WTC11 (cell line): ENCODE data around the gene ZBTB21. TPM values are rescaled to one million over a fixed set of nuclear protein-coding genes. Genes with fewer than 3 reads are reported as not detected.

ENCODE experiments used
- ELF4 ChIP-seq: sonication (generic); formaldehyde crosslinking; IDR thresholded peaks from 2 replicates; pipeline ENCODE4 v1.8.1; 2022; ENCODE audit warnings: low read depth, mild to moderate bottlenecking, moderate library complexity, missing genetic modification reagents
- ESRRA ChIP-seq: sonication (generic); formaldehyde crosslinking; IDR thresholded peaks from 2 replicates; pipeline ENCODE4 v1.8.1; 2022; ENCODE audit warnings: mild to moderate bottlenecking, missing genetic modification reagents, borderline replicate concordance
- FOXK1 ChIP-seq: sonication (generic); formaldehyde crosslinking; IDR thresholded peaks from 2 replicates; pipeline ENCODE4 v1.8.0; 2022; ENCODE audit warnings: mild to moderate bottlenecking, moderate library complexity, missing genetic modification reagents
- GTF2I ChIP-seq: fragments of 250-450 bp; sonication (Bioruptor Pico); conservative IDR thresholded peaks from 2 replicates; pipeline ENCODE4 v1.4.0; 2021; ENCODE audit warnings: mild to moderate bottlenecking
- HMGA2 ChIP-seq: fragments of 250-450 bp; sonication (Bioruptor Pico); IDR thresholded peaks from 2 replicates; pipeline ENCODE4 v1.4.0; 2021; ENCODE audit warnings: mild to moderate bottlenecking, moderate library complexity
- NR1H2 ChIP-seq: sonication (generic); formaldehyde crosslinking; IDR thresholded peaks from 2 replicates; pipeline ENCODE4 v1.9.0; 2021; ENCODE audit warnings: mild to moderate bottlenecking, moderate library complexity, missing genetic modification reagents
- RELA ChIP-seq: sonication (generic); formaldehyde crosslinking; IDR thresholded peaks from 2 replicates; pipeline ENCODE4 v1.8.1; 2022; ENCODE audit warnings: missing genetic modification reagents, mild to moderate bottlenecking, borderline replicate concordance
- RORB ChIP-seq: fragments of 250-450 bp; sonication (Bioruptor Pico); IDR thresholded peaks from 2 replicates; pipeline ENCODE4 v1.9.0; 2021; ENCODE audit warnings: mild to moderate bottlenecking
- SMAD3 ChIP-seq: sonication (generic); formaldehyde crosslinking; IDR thresholded peaks from 2 replicates; pipeline ENCODE4 v1.8.0; 2022; ENCODE audit warnings: missing genetic modification reagents, mild to moderate bottlenecking, borderline replicate concordance
- ZNF121 ChIP-seq: sonication (generic); formaldehyde crosslinking; IDR thresholded peaks from 2 replicates; pipeline ENCODE4 v1.8.0; 2023; ENCODE audit warnings: missing genetic modification reagents
- ZNF138 ChIP-seq: sonication (generic); formaldehyde crosslinking; conservative IDR thresholded peaks from 2 replicates; pipeline ENCODE4 v1.8.1; 2022; ENCODE audit warnings: mild to moderate bottlenecking, moderate library complexity, missing genetic modification reagents
- ZNF317 ChIP-seq: sonication (generic); formaldehyde crosslinking; IDR thresholded peaks from 2 replicates; pipeline ENCODE4 v1.8.1; 2023; ENCODE audit warnings: low read depth, mild to moderate bottlenecking, moderate library complexity, missing genetic modification reagents, borderline replicate concordance
- total RNA-seq: library from RNA; stranded (reverse); gene quantifications from 3 replicates; pipeline ENCODE4 v1.2.3, GENCODE V29; 2021
- TF ChIP-seq, protein P1 (sequence below): fragments of 250-450 bp; sonication (Bioruptor Pico); IDR thresholded peaks from 2 replicates; pipeline ENCODE4 v1.9.0; 2021; ENCODE audit warnings: moderate library complexity, mild to moderate bottlenecking, inconsistent platforms, borderline replicate concordance
- TF ChIP-seq, protein P2 (sequence below): sonication (generic); formaldehyde crosslinking; IDR thresholded peaks from 2 replicates; pipeline ENCODE4 v1.8.1; 2022; ENCODE audit warnings: low read depth, mild to moderate bottlenecking, moderate library complexity, missing genetic modification reagents, borderline replicate concordance
- TF ChIP-seq, protein P3 (sequence below): fragments of 200-600 bp; IDR thresholded peaks from 2 replicates; pipeline ENCODE4 v1.8.0; 2022; ENCODE audit warnings: antibody characterized with exemption
- TF ChIP-seq, protein P4 (sequence below): sonication (generic); formaldehyde crosslinking; conservative IDR thresholded peaks from 2 replicates; pipeline ENCODE4 v1.8.1; 2023; ENCODE audit warnings: mild to moderate bottlenecking, low read depth, missing genetic modification reagents, moderate library complexity
- TF ChIP-seq, protein P5 (sequence below): sonication (generic); formaldehyde crosslinking; conservative IDR thresholded peaks from 2 replicates; pipeline ENCODE4 v1.8.1; 2022; ENCODE audit warnings: mild to moderate bottlenecking, missing genetic modification reagents
- TF ChIP-seq, protein P6 (sequence below): fragments of 250-450 bp; sonication (Bioruptor Pico); IDR thresholded peaks from 2 replicates; pipeline ENCODE4 v1.8.0; 2021; ENCODE audit warnings: mild to moderate bottlenecking
- TF ChIP-seq, protein P7 (sequence below): sonication (generic); formaldehyde crosslinking; IDR thresholded peaks from 2 replicates; pipeline ENCODE4 v1.8.1; 2023; ENCODE audit warnings: mild to moderate bottlenecking, moderate library complexity, missing genetic modification reagents
- TF ChIP-seq, protein P8 (sequence below): fragments of 250-450 bp; sonication (Bioruptor Pico); conservative IDR thresholded peaks from 2 replicates; pipeline ENCODE4 v1.9.0; 2021; ENCODE audit warnings: mild to moderate bottlenecking
- TF ChIP-seq, protein P9 (sequence below): sonication (generic); formaldehyde crosslinking; IDR thresholded peaks from 2 replicates; pipeline ENCODE4 v1.8.0; 2023; ENCODE audit warnings: missing genetic modification reagents, mild to moderate bottlenecking, borderline replicate concordance

The ZBTB21 gene
- total RNA-seq, 1 experiment from 2014 or later, result 13.8 TPM

DNA sequence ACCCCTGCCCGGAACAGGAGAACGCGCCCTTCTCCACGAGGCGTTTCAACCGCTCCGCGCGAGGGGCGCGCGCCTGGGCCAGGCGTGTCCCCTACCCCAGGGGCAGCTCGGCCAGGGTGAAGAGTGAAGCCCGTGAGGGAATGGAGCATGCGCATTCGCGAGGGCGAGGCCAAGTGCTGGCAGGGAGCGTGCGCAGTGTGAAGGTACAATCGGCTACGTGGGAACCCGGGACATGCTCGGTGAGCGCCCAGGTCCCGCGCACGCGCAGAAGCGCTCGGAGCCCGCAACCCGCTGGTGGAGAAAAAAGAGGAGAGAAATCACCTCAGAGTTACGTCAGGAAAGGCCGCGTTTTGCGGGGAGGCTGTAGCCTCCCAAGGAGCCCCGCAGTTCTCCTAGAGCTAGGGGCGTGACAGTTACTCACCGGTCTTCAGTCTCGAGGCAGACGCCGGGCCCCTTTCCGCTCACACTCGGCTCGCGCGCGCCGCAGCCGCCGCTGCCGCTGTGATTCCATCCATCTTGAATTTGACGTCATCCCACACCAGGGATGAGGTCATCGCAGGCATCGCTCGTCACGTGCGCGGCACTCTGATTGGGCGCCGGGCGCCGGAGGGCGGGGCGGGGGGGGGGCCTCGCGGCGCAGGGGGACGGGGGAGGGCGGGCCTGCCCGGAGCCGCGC, at the start of gene ZBTB21 (continued):
- TF ChIP-seq, protein P1, sequence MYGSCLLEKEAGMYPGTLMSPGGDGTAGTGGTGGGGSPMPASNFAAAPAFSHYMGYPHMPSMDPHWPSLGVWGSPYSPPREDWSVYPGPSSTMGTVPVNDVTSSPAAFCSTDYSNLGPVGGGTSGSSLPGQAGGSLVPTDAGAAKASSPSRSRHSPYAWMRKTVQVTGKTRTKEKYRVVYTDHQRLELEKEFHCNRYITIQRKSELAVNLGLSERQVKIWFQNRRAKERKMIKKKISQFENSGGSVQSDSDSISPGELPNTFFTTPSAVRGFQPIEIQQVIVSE (CRISPR knock-in tag), result no peak
- TF ChIP-seq ZNF138 (CRISPR knock-in tag) (no peak), ZNF121 (CRISPR knock-in tag) (no peak), NR1H2 (CRISPR knock-in tag) (no peak), GTF2I (CRISPR knock-in tag) (no peak), ZNF317 (no peak), RELA (no peak), ELF4 (CRISPR knock-in tag) (no peak), FOXK1 (CRISPR knock-in tag) (peak; percentile 13; the same call in 1 of the 2 replicates), HMGA2 (CRISPR knock-in tag) (0 out of 2 replicates have a peak, but pooled peaks have one; percentile 22), ESRRA (no peak), SMAD3 (CRISPR knock-in tag) (no peak), RORB (CRISPR knock-in tag) (no peak)
- TF ChIP-seq, protein P2, sequence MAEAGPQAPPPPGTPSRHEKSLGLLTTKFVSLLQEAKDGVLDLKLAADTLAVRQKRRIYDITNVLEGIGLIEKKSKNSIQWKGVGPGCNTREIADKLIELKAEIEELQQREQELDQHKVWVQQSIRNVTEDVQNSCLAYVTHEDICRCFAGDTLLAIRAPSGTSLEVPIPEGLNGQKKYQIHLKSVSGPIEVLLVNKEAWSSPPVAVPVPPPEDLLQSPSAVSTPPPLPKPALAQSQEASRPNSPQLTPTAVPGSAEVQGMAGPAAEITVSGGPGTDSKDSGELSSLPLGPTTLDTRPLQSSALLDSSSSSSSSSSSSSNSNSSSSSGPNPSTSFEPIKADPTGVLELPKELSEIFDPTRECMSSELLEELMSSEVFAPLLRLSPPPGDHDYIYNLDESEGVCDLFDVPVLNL (CRISPR knock-in tag), result no peak
- TF ChIP-seq, protein P3, sequence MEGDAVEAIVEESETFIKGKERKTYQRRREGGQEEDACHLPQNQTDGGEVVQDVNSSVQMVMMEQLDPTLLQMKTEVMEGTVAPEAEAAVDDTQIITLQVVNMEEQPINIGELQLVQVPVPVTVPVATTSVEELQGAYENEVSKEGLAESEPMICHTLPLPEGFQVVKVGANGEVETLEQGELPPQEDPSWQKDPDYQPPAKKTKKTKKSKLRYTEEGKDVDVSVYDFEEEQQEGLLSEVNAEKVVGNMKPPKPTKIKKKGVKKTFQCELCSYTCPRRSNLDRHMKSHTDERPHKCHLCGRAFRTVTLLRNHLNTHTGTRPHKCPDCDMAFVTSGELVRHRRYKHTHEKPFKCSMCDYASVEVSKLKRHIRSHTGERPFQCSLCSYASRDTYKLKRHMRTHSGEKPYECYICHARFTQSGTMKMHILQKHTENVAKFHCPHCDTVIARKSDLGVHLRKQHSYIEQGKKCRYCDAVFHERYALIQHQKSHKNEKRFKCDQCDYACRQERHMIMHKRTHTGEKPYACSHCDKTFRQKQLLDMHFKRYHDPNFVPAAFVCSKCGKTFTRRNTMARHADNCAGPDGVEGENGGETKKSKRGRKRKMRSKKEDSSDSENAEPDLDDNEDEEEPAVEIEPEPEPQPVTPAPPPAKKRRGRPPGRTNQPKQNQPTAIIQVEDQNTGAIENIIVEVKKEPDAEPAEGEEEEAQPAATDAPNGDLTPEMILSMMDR, result no peak
- TF ChIP-seq, protein P4, sequence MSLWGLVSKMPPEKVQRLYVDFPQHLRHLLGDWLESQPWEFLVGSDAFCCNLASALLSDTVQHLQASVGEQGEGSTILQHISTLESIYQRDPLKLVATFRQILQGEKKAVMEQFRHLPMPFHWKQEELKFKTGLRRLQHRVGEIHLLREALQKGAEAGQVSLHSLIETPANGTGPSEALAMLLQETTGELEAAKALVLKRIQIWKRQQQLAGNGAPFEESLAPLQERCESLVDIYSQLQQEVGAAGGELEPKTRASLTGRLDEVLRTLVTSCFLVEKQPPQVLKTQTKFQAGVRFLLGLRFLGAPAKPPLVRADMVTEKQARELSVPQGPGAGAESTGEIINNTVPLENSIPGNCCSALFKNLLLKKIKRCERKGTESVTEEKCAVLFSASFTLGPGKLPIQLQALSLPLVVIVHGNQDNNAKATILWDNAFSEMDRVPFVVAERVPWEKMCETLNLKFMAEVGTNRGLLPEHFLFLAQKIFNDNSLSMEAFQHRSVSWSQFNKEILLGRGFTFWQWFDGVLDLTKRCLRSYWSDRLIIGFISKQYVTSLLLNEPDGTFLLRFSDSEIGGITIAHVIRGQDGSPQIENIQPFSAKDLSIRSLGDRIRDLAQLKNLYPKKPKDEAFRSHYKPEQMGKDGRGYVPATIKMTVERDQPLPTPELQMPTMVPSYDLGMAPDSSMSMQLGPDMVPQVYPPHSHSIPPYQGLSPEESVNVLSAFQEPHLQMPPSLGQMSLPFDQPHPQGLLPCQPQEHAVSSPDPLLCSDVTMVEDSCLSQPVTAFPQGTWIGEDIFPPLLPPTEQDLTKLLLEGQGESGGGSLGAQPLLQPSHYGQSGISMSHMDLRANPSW (CRISPR knock-in tag), result no peak
- TF ChIP-seq, protein P5, sequence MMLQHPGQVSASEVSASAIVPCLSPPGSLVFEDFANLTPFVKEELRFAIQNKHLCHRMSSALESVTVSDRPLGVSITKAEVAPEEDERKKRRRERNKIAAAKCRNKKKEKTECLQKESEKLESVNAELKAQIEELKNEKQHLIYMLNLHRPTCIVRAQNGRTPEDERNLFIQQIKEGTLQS (CRISPR knock-in tag), result no peak
- TF ChIP-seq, protein P6, sequence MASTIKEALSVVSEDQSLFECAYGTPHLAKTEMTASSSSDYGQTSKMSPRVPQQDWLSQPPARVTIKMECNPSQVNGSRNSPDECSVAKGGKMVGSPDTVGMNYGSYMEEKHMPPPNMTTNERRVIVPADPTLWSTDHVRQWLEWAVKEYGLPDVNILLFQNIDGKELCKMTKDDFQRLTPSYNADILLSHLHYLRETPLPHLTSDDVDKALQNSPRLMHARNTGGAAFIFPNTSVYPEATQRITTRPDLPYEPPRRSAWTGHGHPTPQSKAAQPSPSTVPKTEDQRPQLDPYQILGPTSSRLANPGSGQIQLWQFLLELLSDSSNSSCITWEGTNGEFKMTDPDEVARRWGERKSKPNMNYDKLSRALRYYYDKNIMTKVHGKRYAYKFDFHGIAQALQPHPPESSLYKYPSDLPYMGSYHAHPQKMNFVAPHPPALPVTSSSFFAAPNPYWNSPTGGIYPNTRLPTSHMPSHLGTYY (CRISPR knock-in tag), result no peak
- TF ChIP-seq, protein P7, sequence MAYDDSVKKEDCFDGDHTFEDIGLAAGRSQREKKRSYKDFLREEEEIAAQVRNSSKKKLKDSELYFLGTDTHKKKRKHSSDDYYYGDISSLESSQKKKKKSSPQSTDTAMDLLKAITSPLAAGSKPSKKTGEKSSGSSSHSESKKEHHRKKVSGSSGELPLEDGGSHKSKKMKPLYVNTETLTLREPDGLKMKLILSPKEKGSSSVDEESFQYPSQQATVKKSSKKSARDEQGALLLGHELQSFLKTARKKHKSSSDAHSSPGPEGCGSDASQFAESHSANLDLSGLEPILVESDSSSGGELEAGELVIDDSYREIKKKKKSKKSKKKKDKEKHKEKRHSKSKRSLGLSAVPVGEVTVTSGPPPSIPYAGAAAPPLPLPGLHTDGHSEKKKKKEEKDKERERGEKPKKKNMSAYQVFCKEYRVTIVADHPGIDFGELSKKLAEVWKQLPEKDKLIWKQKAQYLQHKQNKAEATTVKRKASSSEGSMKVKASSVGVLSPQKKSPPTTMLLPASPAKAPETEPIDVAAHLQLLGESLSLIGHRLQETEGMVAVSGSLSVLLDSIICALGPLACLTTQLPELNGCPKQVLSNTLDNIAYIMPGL (CRISPR knock-in tag), result no peak; the same call in 1 of the 2 replicates
- TF ChIP-seq, protein P8, sequence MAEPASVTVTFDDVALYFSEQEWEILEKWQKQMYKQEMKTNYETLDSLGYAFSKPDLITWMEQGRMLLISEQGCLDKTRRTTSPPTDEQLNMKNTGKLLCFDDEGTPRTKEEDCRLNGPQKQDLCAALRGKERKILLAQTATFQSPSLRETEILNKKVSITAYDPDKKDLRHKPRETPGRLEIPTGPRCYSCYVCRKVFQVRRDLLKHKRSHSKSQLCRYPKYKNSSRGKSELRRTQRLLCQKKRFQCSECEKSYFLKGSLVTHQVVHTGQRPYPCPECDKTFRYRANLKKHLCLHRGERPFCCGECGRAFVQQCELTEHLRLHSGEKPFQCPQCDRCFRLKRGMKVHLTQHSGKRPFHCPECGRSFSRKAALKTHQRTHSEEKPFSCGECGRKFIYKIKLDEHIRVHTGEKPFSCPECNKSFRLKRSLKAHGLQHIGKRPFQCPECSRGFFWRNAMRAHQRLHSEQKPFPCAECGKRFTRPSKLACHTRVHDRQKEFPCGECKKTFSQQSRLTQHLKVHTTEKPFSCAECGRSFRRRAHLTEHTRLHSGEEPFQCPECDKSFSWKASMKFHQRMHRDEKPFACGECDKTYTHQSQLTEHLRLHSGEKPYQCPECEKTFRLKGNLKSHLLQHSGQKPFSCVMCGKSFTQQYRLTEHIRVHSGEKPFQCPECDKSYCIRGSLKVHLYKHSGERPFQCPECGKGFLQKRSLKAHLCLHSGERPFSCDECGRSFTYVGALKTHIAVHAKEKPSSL (CRISPR knock-in tag), result no peak
- TF ChIP-seq, protein P9, sequence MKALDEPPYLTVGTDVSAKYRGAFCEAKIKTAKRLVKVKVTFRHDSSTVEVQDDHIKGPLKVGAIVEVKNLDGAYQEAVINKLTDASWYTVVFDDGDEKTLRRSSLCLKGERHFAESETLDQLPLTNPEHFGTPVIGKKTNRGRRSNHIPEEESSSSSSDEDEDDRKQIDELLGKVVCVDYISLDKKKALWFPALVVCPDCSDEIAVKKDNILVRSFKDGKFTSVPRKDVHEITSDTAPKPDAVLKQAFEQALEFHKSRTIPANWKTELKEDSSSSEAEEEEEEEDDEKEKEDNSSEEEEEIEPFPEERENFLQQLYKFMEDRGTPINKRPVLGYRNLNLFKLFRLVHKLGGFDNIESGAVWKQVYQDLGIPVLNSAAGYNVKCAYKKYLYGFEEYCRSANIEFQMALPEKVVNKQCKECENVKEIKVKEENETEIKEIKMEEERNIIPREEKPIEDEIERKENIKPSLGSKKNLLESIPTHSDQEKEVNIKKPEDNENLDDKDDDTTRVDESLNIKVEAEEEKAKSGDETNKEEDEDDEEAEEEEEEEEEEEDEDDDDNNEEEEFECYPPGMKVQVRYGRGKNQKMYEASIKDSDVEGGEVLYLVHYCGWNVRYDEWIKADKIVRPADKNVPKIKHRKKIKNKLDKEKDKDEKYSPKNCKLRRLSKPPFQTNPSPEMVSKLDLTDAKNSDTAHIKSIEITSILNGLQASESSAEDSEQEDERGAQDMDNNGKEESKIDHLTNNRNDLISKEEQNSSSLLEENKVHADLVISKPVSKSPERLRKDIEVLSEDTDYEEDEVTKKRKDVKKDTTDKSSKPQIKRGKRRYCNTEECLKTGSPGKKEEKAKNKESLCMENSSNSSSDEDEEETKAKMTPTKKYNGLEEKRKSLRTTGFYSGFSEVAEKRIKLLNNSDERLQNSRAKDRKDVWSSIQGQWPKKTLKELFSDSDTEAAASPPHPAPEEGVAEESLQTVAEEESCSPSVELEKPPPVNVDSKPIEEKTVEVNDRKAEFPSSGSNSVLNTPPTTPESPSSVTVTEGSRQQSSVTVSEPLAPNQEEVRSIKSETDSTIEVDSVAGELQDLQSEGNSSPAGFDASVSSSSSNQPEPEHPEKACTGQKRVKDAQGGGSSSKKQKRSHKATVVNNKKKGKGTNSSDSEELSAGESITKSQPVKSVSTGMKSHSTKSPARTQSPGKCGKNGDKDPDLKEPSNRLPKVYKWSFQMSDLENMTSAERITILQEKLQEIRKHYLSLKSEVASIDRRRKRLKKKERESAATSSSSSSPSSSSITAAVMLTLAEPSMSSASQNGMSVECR (CRISPR knock-in tag), result peak; percentile 61; the same call in 1 of the 2 replicates
